SU-DHL-6 (cell line): ENCODE results near the gene STAM2.

Experiments
- H2AFZ ChIP-seq: fragments of 200-600 bp; sonication (generic); 2 replicates; pipeline ENCODE4 v1.6.1; 2014; ENCODE audit warnings: low read depth, mild to moderate bottlenecking, moderate library complexity, mixed read lengths, antibody characterized with exemption, low read length; ENCODE audit not compliant: severe bottlenecking
- H3F3A ChIP-seq: fragments of 200-600 bp; shearing (Covaris generic); 2 replicates; pipeline ENCODE4 v1.6.0; 2016; ENCODE audit warnings: antibody characterized with exemption, mild to moderate bottlenecking; ENCODE audit not compliant: insufficient read depth
- H3K27ac ChIP-seq: fragments of 200-600 bp; sonication (generic); 2 replicates; pipeline ENCODE4 v1.5.1; 2016; ENCODE audit warnings: low read depth, mild to moderate bottlenecking, low read length, moderate library complexity, mixed read lengths
- H3K27me3 ChIP-seq: fragments of 200-600 bp; sonication (generic), shearing (Covaris generic); 2 replicates; pipeline ENCODE4 v1.6.0; 2014; ENCODE audit warnings: mild to moderate bottlenecking, low read length
- H3K36me3 ChIP-seq: fragments of 200-600 bp; sonication (generic); 2 replicates; pipeline ENCODE4 v1.6.1; 2014; ENCODE audit warnings: mild to moderate bottlenecking, low read length, mixed read lengths
- H3K4me2 ChIP-seq: fragments of 300-600, 200-600 bp; shearing (Covaris generic), sonication (generic); 2 replicates; pipeline ENCODE4 v1.6.0; 2014; ENCODE audit warnings: low read length, low read depth, mild to moderate bottlenecking; ENCODE audit not compliant: poor library complexity, severe bottlenecking
- H3K4me3 ChIP-seq: fragments of 200-600 bp; sonication (generic); 2 replicates; pipeline ENCODE4 v1.5.1; 2014; ENCODE audit warnings: antibody characterized with exemption, low read length, mild to moderate bottlenecking, mixed read lengths; ENCODE audit not compliant: insufficient read depth, poor library complexity, severe bottlenecking
- H3K79me2 ChIP-seq: fragments of 200-600 bp; sonication (generic); 2 replicates; pipeline ENCODE4 v1.6.1; 2014; ENCODE audit warnings: mild to moderate bottlenecking, low read length, moderate library complexity; ENCODE audit not compliant: insufficient read depth
- H3K9ac ChIP-seq: fragments of 200-600 bp; sonication (generic); 2 replicates; pipeline ENCODE4 v1.7.0; 2014; ENCODE audit warnings: mild to moderate bottlenecking, low read length
- H3K9me2 ChIP-seq: fragments of 200-600 bp; sonication (generic); replicated peaks from 2 replicates; pipeline ENCODE4 v1.6.1; 2014; ENCODE audit warnings: low read length; ENCODE audit not compliant: insufficient read depth
- H3K9me3 ChIP-seq: fragments of 200-600 bp; sonication (generic); 2 replicates; pipeline ENCODE4 v1.6.1; 2014; ENCODE audit warnings: low read length, mixed read lengths; ENCODE audit not compliant: insufficient read depth
- H4K20me1 ChIP-seq: fragments of 200-600 bp; sonication (generic); 2 replicates; pipeline ENCODE4 v1.6.1; 2014; ENCODE audit warnings: low read depth, mild to moderate bottlenecking, antibody characterized with exemption, low read length, moderate library complexity, mixed read lengths
- CTCF ChIP-seq: fragments of 200-600 bp; sonication (generic); IDR thresholded peaks from one replicate; pipeline ENCODE4 v1.5.1; 2017; ENCODE audit warnings: antibody characterized with exemption, mild to moderate bottlenecking, low read length, moderate library complexity; ENCODE audit not compliant: insufficient read depth, poor library complexity, severe bottlenecking
- EZH2phosphoT487 ChIP-seq: fragments of 200-600 bp; sonication (generic), shearing (Covaris generic); conservative IDR thresholded peaks from 2 replicates; pipeline ENCODE4 v1.6.1; 2018; ENCODE audit warnings: mild to moderate bottlenecking, antibody characterized with exemption, low read length, moderate library complexity, mixed read lengths

The STAM2 gene

GRCh38 chr2:152086231-152086630 lies 89.3 kb downstream of the STAM2 start:
- Histone ChIP-seq H3K79me2 (no peaks in the 10 kb centered on the region), H4K20me1 (no peaks in the 10 kb centered on the region), H3K36me3 (no peaks in the 10 kb centered on the region), H3K4me2 (no peak overlapping the region), H2AFZ (no peak overlapping the region), H3K27ac (no peak overlapping the region), H3K27me3 (no peaks in the 10 kb centered on the region), H3K9ac (no peak overlapping the region), H3K9me3 (no peaks in the 10 kb centered on the region), H3F3A (no peaks in the 10 kb centered on the region), H3K4me3 (no peak overlapping the region), H3K9me2 (no peaks in the 10 kb centered on the region)
- TF ChIP-seq EZH2phosphoT487 = no peak
- no peak for TF ChIP-seq CTCF

GRCh38 chr2:152084076-152084475 lies 91.5 kb downstream of the STAM2 start:
- Histone ChIP-seq H4K20me1 (no peaks in the 10 kb centered on the region), H3F3A (no peaks in the 10 kb centered on the region), H3K36me3 (no peaks in the 10 kb centered on the region), H3K27me3 (no peaks in the 10 kb centered on the region), H3K4me2 (no peak overlapping the region), H2AFZ (no peak overlapping the region), H3K79me2 (no peaks in the 10 kb centered on the region), H3K27ac (no peak overlapping the region), H3K9ac (no peak overlapping the region), H3K4me3 (no peak overlapping the region), H3K9me2 (no peaks in the 10 kb centered on the region), H3K9me3 (no peaks in the 10 kb centered on the region)
- TF ChIP-seq EZH2phosphoT487 = no peak

GRCh38 chr2:152083202-152083875 lies 92.2 kb downstream of the STAM2 start:
- no peaks in the 10 kb centered on the region for H3K36me3 ChIP-seq
- H3K27me3 ChIP-seq = no peaks in the 10 kb centered on the region
- no peak overlapping the region for H3K4me2 ChIP-seq
- H3K9me3 ChIP-seq = no peaks in the 10 kb centered on the region
- no peak overlapping the region for H2AFZ ChIP-seq
- no peak overlapping the region for H3K27ac ChIP-seq
- no peaks in the 10 kb centered on the region for H4K20me1 ChIP-seq
- H3K79me2 ChIP-seq = no peaks in the 10 kb centered on the region
- H3K4me3 ChIP-seq = no peak overlapping the region
- no peak for TF ChIP-seq CTCF
- TF ChIP-seq EZH2phosphoT487 = no peak
- no peaks in the 10 kb centered on the region for H3K9me2 ChIP-seq
- H3K9ac ChIP-seq = no peak overlapping the region
- no peaks in the 10 kb centered on the region for H3F3A ChIP-seq

- no peak overlapping the region for H3K9ac ChIP-seq
- no peaks in the 10 kb centered on the region for H3K9me2 ChIP-seq
- no peaks in the 10 kb centered on the region for H3K27me3 ChIP-seq
- no peaks in the 10 kb centered on the region for H3K36me3 ChIP-seq
- no peaks in the 10 kb centered on the region for H3K79me2 ChIP-seq
- no peaks in the 10 kb centered on the region for H3K9me3 ChIP-seq
- no peaks in the 10 kb centered on the region for H4K20me1 ChIP-seq
- TF ChIP-seq EZH2phosphoT487 = no peak
- TF ChIP-seq CTCF = no peak
- no peak overlapping the region for H3K27ac ChIP-seq
- H3K4me2 ChIP-seq = no peak overlapping the region
- H3K4me3 ChIP-seq = no peak overlapping the region
- H2AFZ ChIP-seq = no peak overlapping the region
- no peaks in the 10 kb centered on the region for H3F3A ChIP-seq
Observed at GRCh38 chr2:152078662-152079061, 96.9 kb downstream of the STAM2 start.
